Breast epithelium (tissue), 4 donors: Measurements from ENCODE around the gene LPCAT3. TPM values are rescaled to one million over a fixed set of nuclear protein-coding genes. Genes with fewer than 3 reads are reported as not detected.
"Not testable (repeated sequence)": the region's sequence is repeated elsewhere in the genome, so short reads cannot be mapped to it uniquely, and the experiment has no call there.

ENCODE experiments used
- DNase-seq, 2 donors: peaks; one replicate each; pipeline ENCODE4 v3.0.0-alpha.2; 2019; ENCODE audit warnings: low spot score in 2 of 2
- H3K27ac ChIP-seq, 2 donors: fragments of 200-600 bp; sonication (generic) in 1 of 2; one replicate each; pipeline ENCODE4 v1.5.1; 2016 to 2019; ENCODE audit warnings: mild to moderate bottlenecking in 1 of 2
- H3K27me3 ChIP-seq, 2 donors: fragments of 200-600 bp; sonication (generic) in 1 of 2; one replicate each; pipeline versions ENCODE4 v1.5.1 to v1.6.0; 2017 to 2019; ENCODE audit warnings: control low read depth in 1 of 2, mild to moderate bottlenecking in 1 of 2
- H3K36me3 ChIP-seq: fragments of 200-600 bp; one replicate; pipeline ENCODE4 v1.5.1; 2019
- H3K4me1 ChIP-seq, 2 donors: fragments of 200-600 bp; sonication (generic); one replicate each; pipeline ENCODE4 v1.5.1; 2016 to 2019; ENCODE audit warnings: control low read depth in 1 of 2
- H3K4me3 ChIP-seq, 3 donors: fragments of 200-600 bp; sonication (generic); 1 replicate in 2 of 3; 2 replicates in 1 of 3; pipeline ENCODE4 v1.5.1; 2016 to 2019; ENCODE audit warnings: mild to moderate bottlenecking in 3 of 3, moderate library complexity in 2 of 3
- H3K9me3 ChIP-seq, 2 donors: fragments of 200-600 bp; sonication (generic) in 1 of 2; one replicate each; pipeline ENCODE4 v1.5.1; 2016 to 2019; ENCODE audit warnings: control low read depth in 1 of 2
- POLR2A ChIP-seq: fragments of 450-650 bp; IDR thresholded peaks from one replicate; pipeline ENCODE4 v1.6.1; 2016; ENCODE audit warnings: antibody characterized with exemption, mild to moderate bottlenecking, moderate library complexity
- POLR2AphosphoS5 ChIP-seq, 3 donors: sonication (generic); formaldehyde crosslinking; IDR thresholded peaks; one replicate each; pipeline ENCODE4 v1.6.1; 2017; ENCODE audit warnings: antibody characterized with exemption in 3 of 3
- intact Hi-C: fragments of 100-400 bp; cut with DNase I; formaldehyde crosslinking; loops from one replicate; pipeline ENCODE4 v1.15.1; 2023; ENCODE audit warnings: low total_unique reads
- total RNA-seq, 3 donors: library from RNA; depleted of rRNA; stranded (reverse); fragments of >200 nt; gene quantifications; one replicate each; pipeline ENCODE4 v1.1.0, GENCODE V29; 2016
- TF ChIP-seq, protein P1 (sequence below), 3 donors: fragments of 450-650 bp; IDR thresholded peaks; one replicate each; pipeline ENCODE4 v1.5.1; 2016 to 2017; ENCODE audit warnings: antibody characterized with exemption in 3 of 3, mild to moderate bottlenecking in 3 of 3, moderate library complexity in 3 of 3

LPCAT3 gene
- total RNA-seq, 3 donors from 2014 or later, result 28.3 to 67.5 (median 63.7) TPM

DNA sequence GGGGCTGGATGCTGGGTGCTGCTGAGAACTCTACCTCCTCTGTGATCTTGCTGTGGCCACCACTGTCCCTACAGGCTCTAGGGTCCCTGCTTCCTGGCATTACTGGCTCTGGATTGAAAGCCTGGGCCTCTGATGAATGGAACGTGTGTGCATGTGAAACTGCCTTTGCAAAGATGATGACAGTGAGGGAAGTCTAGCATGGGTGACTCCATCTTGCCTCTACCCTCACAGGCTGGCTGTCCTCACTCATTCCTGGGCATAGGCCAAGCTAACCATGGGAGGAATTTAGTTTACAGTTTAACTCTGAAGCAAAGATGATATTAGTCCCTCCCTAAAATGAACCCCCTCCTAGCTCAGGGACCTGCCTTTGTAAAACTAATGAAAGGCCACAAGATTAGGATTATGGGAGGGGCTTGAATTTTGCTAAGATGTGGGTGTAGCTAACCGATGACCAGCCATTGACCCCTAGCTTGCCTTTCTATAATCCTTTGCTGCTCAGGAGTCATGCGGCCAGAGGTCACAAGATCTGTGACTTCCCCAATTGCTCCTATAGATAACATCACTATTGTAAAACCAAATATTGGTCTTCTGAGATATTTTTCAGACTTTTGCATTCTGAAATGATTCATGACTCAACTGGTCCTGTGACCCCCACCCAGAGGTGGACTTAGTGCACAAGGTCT, 40.0 kb upstream of the LPCAT3 start:
- intact Hi-C loops, result no loop called here
- Histone ChIP-seq H3K27me3 (no peaks in the 10 kb centered on the region), H3K4me1 (no peaks in the 10 kb centered on the region), H3K4me3 (no peak overlapping the region), H3K36me3 (no peaks in the 10 kb centered on the region), H3K9me3 (no peaks in the 10 kb centered on the region), H3K27ac (peak overlapping the region in 1 of 2 donors; percentile 26)
- TF ChIP-seq POLR2A (no peak), POLR2AphosphoS5 (IDR thresholded peaks at IDR 0.05) (no peak)
- TF ChIP-seq, protein P1, sequence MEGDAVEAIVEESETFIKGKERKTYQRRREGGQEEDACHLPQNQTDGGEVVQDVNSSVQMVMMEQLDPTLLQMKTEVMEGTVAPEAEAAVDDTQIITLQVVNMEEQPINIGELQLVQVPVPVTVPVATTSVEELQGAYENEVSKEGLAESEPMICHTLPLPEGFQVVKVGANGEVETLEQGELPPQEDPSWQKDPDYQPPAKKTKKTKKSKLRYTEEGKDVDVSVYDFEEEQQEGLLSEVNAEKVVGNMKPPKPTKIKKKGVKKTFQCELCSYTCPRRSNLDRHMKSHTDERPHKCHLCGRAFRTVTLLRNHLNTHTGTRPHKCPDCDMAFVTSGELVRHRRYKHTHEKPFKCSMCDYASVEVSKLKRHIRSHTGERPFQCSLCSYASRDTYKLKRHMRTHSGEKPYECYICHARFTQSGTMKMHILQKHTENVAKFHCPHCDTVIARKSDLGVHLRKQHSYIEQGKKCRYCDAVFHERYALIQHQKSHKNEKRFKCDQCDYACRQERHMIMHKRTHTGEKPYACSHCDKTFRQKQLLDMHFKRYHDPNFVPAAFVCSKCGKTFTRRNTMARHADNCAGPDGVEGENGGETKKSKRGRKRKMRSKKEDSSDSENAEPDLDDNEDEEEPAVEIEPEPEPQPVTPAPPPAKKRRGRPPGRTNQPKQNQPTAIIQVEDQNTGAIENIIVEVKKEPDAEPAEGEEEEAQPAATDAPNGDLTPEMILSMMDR (IDR thresholded peaks at IDR 0.05), result no peak
- DNase-seq, result no peak

DNA sequence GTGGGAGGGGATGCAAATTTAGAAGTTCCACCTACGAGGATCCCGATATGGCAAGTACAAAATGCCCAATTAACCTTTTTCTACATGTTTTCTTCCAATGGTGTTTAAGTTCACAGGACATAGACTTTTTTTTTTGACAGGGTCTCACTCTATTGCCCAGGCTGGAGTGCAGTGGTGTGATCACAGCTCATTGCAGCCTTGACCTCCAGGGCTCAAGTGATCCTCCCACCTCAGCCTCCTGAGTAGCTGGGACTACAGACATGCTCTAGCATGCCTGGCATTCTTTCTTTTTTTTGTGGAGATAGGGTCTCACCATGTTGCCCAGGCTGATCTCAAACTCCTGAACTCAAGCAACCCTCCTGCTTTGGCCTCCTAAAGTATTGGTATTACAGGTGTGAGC, 37.5 kb upstream of the LPCAT3 start:
- H3K9me3 ChIP-seq, intact Hi-C loops, H3K4me1 ChIP-seq, H3K4me3 ChIP-seq, H3K36me3 ChIP-seq, DNase-seq, H3K27ac ChIP-seq, H3K27me3 ChIP-seq: not testable (repeated sequence)

DNA sequence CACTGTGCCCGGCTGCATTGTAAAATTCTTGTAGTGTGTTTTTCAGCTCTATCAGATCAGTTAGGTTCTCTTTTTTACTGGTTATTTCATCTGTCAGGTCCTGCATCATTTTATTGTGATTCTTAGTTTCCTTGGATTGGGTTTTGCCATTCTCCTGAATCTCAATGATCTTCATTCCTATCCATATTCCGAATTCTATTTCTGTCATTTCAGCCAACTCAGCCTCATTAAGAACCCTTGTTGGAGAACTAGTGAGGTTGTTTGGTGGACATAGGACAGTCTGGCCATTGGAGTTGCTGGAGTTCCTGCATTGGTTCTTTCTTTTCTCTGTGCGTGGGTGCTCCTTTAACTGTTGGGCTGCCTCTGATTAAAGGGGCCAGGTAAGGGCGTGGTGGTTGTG, 36.6 kb upstream of the LPCAT3 start:
- no peak for TF ChIP-seq POLR2A
- TF ChIP-seq POLR2AphosphoS5 (IDR thresholded peaks at IDR 0.05), result no peak
- TF ChIP-seq, protein P1 (IDR thresholded peaks at IDR 0.05), result no peak
- Histone ChIP-seq H3K27me3 (no peaks in the 10 kb centered on the region), H3K9me3 (no peaks in the 10 kb centered on the region), H3K4me3 (no peak overlapping the region), H3K27ac (no peak overlapping the region), H3K4me1 (no peaks in the 10 kb centered on the region), H3K36me3 (no peaks in the 10 kb centered on the region)
- intact Hi-C loops, result no loop called here
- DNase-seq, result no peak

DNA sequence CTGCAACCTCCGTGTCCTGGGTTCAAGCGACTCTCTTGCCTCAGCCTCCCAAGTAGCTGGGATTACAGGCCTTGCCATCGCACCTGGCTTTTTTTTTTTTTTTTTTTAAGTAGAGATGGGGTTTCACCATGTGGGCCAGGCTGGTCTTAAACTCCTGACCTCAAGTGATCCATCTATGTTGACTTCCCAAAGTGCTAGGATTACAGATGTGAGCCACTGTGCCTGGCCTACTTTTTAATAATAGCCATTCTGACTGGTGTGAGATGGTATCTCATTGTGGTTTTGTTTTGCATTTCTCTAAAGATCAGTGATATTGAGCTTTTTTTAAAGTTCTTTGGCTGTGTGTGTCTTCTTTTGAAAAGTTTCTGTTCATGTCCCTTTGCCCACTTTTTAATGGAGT, 31.7 kb upstream of the LPCAT3 start:
- DNase-seq, H3K9me3 ChIP-seq, H3K36me3 ChIP-seq, H3K27me3 ChIP-seq, H3K4me3 ChIP-seq, H3K27ac ChIP-seq, H3K4me1 ChIP-seq: not testable (repeated sequence)
- intact Hi-C loops, result loop anchor here (5.0 kb wide), 1 partner anchor 927 kb away; no protein-coding TSS in a partner anchor

DNA sequence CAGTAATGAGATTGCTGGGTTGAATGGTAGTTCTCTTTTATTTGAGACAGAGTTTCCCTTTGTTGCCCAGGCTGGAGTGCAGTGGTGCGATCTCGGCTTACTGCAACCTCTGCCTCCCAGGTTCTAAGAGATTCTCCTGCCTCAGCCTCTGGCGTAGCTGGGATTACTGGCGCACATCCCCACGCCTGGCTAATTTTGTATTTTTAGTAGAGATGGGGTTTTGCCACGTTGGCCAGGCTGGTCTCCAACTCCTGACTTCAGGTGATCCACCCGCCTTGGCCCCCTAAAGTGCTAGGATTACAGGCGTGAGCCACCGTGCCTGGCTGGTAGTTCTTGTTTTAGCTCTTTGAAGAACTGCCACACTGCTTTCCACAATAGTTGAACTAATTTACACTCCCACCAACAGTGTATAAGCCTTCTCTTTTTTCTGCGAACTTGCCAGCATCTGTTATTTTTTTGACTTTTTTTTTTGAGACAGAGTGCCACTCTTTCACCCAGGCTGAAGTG, 31.2 kb upstream of the LPCAT3 start:
- H3K4me1 ChIP-seq, H3K4me3 ChIP-seq, H3K27me3 ChIP-seq, H3K36me3 ChIP-seq, H3K27ac ChIP-seq, DNase-seq, H3K9me3 ChIP-seq: not testable (repeated sequence)
- intact Hi-C loops, result loop anchor here (5.0 kb wide), 1 partner anchor 928 kb away; no protein-coding TSS in a partner anchor

DNA sequence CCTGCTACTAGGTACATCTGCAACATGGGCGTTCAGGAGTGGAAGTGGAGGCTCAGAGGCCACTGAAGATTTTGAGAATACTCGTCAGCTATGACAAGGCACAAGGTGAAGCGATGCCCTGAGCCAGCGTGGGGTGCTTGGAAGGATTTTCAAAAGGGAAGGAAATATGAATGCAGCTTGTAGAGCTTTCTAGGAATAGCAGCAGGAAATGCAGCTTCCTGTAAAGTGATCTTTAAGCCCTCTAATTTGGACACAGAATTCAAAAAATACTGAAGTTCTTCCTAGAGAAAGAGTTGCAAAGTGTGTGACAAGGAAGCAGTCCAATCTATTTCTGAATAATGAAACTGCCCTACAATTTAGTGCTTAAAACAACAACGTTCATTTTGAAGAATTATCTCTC, 29.0 kb upstream of the LPCAT3 start:
- no peak for TF ChIP-seq POLR2AphosphoS5 (IDR thresholded peaks at IDR 0.05)
- TF ChIP-seq POLR2A, result no peak
- TF ChIP-seq, protein P1 (IDR thresholded peaks at IDR 0.05), result no peak
- Histone ChIP-seq H3K27me3 (no peaks in the 10 kb centered on the region), H3K9me3 (no peaks in the 10 kb centered on the region), H3K4me3 (no peak overlapping the region), H3K4me1 (no peaks in the 10 kb centered on the region), H3K36me3 (no peaks in the 10 kb centered on the region), H3K27ac (no peak overlapping the region)
- intact Hi-C loops, result loop anchor here (5.0 kb wide), 1 partner anchor 930 kb away; no protein-coding TSS in a partner anchor
- no peak for DNase-seq
